MCF 10A (cell line): ENCODE measurements around the gene GPR173. TPM values are rescaled to one million over a fixed set of nuclear protein-coding genes. Genes with fewer than 3 reads are reported as not detected.

Experiments used
- BruUV-seq: library from RNA; stranded (reverse); fragments of 400-500 nt; replicated peaks from 2 replicates; lab custom pipeline; 2021; lab: Mats Ljungman, UMichigan
- CTCF ChIA-PET: fragments of 300-600 bp; sonication (Branson Sonifier 250); formaldehyde crosslinking; extraction: SDS; loops from one replicate; lab custom pipeline; 2021; ENCODE audit warnings: antibody characterized with exemption, inconsistent platforms; lab: Yijun Ruan, JAX
- POLR2A ChIA-PET: fragments of 300-600, 350-650 bp; sonication (Branson Sonifier 250); formaldehyde crosslinking; extraction: SDS; loops from one replicate; lab custom pipeline; 2020; ENCODE audit warnings: antibody characterized with exemption, inconsistent platforms; lab: Yijun Ruan, JAX
- DNase-seq: peaks from one replicate; pipeline ENCODE4 v3.0.0-alpha.2; 2018; ENCODE audit not compliant: unreplicated experiment
- H3K27ac Mint-ChIP-seq: one replicate; pipeline ENCODE4 v1.8.0; 2022; ENCODE audit warnings: mild to moderate bottlenecking, low read depth, mixed read lengths; ENCODE audit not compliant: unreplicated experiment
- H3K27me3 Mint-ChIP-seq: one replicate; pipeline ENCODE4 v1.8.0; 2022; ENCODE audit warnings: mixed read lengths; ENCODE audit not compliant: insufficient read depth, unreplicated experiment
- H3K36me3 Mint-ChIP-seq: one replicate; pipeline ENCODE4 v1.8.0; 2022; ENCODE audit warnings: mild to moderate bottlenecking, moderate library complexity, mixed read lengths; ENCODE audit not compliant: insufficient read depth, unreplicated experiment
- H3K4me1 Mint-ChIP-seq: one replicate; pipeline ENCODE4 v1.8.0; 2022; ENCODE audit warnings: mixed read lengths; ENCODE audit not compliant: insufficient read depth, unreplicated experiment
- H3K4me3 Mint-ChIP-seq: one replicate; pipeline ENCODE4 v1.8.0; 2022; ENCODE audit warnings: mild to moderate bottlenecking, moderate library complexity, mixed read lengths; ENCODE audit not compliant: unreplicated experiment
- H3K9me3 Mint-ChIP-seq: one replicate; pipeline ENCODE4 v1.8.0; 2022; ENCODE audit warnings: mixed read lengths; ENCODE audit not compliant: unreplicated experiment
- intact Hi-C: fragments of 100-400 bp; cut with micrococcal nuclease; formaldehyde crosslinking; loops from 2 replicates; pipeline ENCODE4 v1.14.1; 2022
- total RNA-seq: library from RNA; stranded (reverse); gene quantifications from 2 replicates; pipeline ENCODE4 v1.2.3, GENCODE V29; 2022
- TF ChIP-seq, protein P1 (sequence below): fragments of 200-600 bp; IDR thresholded peaks from one replicate; pipeline ENCODE4 v1.8.0; 2022; ENCODE audit warnings: antibody characterized with exemption, mild to moderate bottlenecking; ENCODE audit not compliant: unreplicated experiment

GPR173 gene
- total RNA-seq, 1 experiment from 2014 or later = 1.3 TPM

DNA sequence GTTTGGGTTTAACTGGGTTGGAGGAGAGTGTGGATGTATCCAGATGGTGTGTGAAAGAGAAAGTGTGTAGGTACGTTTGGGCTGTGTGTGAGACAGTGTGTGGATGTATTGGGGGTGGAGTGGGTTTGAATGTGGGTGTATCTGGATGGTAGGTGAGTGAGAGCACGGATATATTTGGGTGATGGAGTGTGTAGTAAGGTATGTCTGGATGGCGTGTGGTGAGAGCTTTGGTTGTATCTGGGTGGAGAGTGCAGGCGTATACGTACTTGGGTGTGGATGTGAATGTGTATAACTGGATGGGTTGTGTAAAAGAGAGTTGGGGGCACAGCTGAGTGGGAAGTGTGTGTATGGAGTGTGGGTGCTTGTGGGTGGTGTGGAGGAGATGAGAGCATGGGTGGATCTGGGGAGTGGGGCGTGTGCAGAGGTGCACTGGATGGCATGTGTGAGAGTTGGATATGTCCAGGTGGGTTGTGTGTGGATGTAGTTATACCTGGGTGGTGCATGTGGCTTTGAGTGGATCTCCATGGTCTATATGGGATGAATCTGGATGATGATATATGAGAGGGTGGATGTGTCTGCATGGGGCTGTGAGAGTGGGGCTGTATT lies 6.8 kb downstream of the GPR173 start:
- TF ChIP-seq, protein P1, sequence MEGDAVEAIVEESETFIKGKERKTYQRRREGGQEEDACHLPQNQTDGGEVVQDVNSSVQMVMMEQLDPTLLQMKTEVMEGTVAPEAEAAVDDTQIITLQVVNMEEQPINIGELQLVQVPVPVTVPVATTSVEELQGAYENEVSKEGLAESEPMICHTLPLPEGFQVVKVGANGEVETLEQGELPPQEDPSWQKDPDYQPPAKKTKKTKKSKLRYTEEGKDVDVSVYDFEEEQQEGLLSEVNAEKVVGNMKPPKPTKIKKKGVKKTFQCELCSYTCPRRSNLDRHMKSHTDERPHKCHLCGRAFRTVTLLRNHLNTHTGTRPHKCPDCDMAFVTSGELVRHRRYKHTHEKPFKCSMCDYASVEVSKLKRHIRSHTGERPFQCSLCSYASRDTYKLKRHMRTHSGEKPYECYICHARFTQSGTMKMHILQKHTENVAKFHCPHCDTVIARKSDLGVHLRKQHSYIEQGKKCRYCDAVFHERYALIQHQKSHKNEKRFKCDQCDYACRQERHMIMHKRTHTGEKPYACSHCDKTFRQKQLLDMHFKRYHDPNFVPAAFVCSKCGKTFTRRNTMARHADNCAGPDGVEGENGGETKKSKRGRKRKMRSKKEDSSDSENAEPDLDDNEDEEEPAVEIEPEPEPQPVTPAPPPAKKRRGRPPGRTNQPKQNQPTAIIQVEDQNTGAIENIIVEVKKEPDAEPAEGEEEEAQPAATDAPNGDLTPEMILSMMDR = no peak
- H3K27me3 Mint-ChIP-seq = no peaks in the 10 kb centered on the region
- ChIA-PET CTCF (no interaction called here), POLR2A (no interaction called here)
- no peaks in the 10 kb centered on the region for H3K4me1 Mint-ChIP-seq
- no peaks in the 10 kb centered on the region for H3K9me3 Mint-ChIP-seq
- BruUV-seq = no TSS peak
- H3K36me3 Mint-ChIP-seq = no peaks in the 10 kb centered on the region
- no peak overlapping the region for H3K4me3 Mint-ChIP-seq
- no peak for DNase-seq
- H3K27ac Mint-ChIP-seq = no peak overlapping the region
- intact Hi-C loops = no loop called here

DNA sequence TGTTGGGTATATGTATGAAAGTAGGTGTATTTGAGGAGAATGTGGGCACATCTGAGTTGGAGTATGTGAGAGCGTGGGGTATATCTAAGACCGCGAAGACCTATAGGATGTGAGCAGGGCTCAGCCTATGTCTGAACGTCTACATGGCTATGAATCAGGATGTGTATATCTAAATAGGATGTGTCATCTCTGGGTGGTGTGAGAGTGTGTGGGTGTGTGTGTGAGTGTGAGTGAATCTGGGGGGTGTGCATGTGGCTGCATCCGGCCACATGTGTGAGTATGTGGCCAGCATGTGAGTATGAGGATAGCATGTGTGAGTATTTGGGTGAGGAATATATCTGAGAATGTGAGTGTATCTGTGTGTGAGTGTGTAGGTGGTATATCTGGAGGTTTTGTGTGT lies 7.7 kb downstream of the GPR173 start:
- no peaks in the 10 kb centered on the region for H3K36me3 Mint-ChIP-seq
- DNase-seq = no peak
- H3K27ac Mint-ChIP-seq = no peak overlapping the region
- ChIA-PET POLR2A (no interaction called here), CTCF (no interaction called here)
- no peaks in the 10 kb centered on the region for H3K4me1 Mint-ChIP-seq
- TF ChIP-seq, protein P1 = no peak
- intact Hi-C loops = no loop called here
- peaks cover 5% of the 10 kb centered on the region for H3K27me3 Mint-ChIP-seq
- H3K9me3 Mint-ChIP-seq = no peaks in the 10 kb centered on the region
- BruUV-seq = no TSS peak
- no peak overlapping the region for H3K4me3 Mint-ChIP-seq

DNA sequence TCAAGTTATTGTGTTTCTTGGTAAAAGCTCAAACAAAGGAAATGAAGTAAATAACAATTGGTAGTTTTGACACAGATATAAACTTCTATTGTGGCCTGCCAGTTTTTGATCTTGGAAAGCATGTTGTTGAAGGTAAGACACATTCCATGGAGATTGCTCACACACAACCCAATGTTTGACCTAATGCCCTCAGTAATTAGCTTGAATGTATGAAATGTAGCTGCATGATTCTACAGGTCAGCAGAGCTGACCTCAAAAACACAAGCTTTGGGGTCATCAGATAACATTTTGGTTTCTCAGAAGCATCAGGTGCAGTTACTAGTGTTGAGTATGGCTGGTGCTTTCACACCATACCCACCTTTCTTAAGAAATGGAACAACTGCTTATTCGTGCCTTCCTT lies 16.5 kb downstream of the GPR173 start:
- no peak for DNase-seq
- CTCF ChIA-PET = interaction anchor here (0.6 kb wide), 2 partner anchors 110 to 195 kb away, joined by 3 read pairs; no protein-coding TSS in a partner anchor
- TF ChIP-seq, protein P1 = no peak
- Mint-ChIP-seq H3K4me3 (no peak overlapping the region), H3K27ac (no peak overlapping the region), H3K27me3 (peaks cover 78% of the 10 kb centered on the region), H3K36me3 (no peaks in the 10 kb centered on the region), H3K9me3 (no peaks in the 10 kb centered on the region), H3K4me1 (no peaks in the 10 kb centered on the region)
- POLR2A ChIA-PET = interaction anchor here (1.5 to 2.0 kb wide), 2 partner anchors 17 to 160 kb away, joined by 3 to 9 read pairs; partner anchors contain the start of genes KDM5C and TSPYL2
- no TSS peak for BruUV-seq
- intact Hi-C loops = no loop called here

DNA sequence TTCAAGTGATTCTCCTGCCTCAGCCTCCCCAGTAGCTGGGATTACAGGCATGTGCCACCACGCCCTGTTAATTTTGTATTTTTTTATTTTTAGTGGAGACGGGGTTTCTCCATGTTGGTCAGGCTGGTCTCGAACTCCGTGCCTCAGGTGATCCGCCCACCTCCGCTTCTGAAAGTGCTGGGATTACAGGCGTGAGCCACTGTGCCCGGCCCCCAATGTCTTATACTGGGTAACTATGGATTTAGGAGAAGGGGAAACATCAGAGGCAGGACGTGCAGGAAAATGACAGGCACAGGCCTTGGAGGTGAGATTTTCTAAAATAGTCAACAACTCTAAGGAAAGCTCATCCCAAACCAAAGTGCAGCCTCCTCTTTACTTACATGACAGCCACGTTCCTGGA lies 22.5 kb downstream of the GPR173 start:
- ChIA-PET POLR2A (interaction anchor here (0.8 to 4.1 kb wide), 5 partner anchors 11 to 154 kb away, joined by 3 to 56 read pairs (median 11); partner anchors contain the start of genes KDM5C and TSPYL2), CTCF (interaction anchor here (0.6 to 3.3 kb wide), 13 partner anchors 16 to 308 kb away, joined by 3 to 34 read pairs (median 3); no protein-coding TSS in a partner anchor)
- Mint-ChIP-seq H3K4me3 (no peak overlapping the region), H3K27ac (no peak overlapping the region), H3K27me3 (peaks cover 71% of the 10 kb centered on the region), H3K36me3 (no peaks in the 10 kb centered on the region), H3K4me1 (peaks cover 13% of the 10 kb centered on the region), H3K9me3 (no peaks in the 10 kb centered on the region)
- TF ChIP-seq, protein P1 = no peak
- DNase-seq = no peak
- no TSS peak for BruUV-seq
- intact Hi-C loops = loop anchor here (1.0 to 5.0 kb wide), 3 partner anchors 18 to 151 kb away; no protein-coding TSS in a partner anchor
